GM23248 (cell line): ENCODE measurements around the gene STRA8.

Experiments used
- EZH2 ChIP-seq: fragments of 200-600 bp; sonication (generic); IDR thresholded peaks from 2 replicates; pipeline ENCODE4 v1.6.1; 2018; ENCODE audit warnings: antibody characterized with exemption, mild to moderate bottlenecking; ENCODE audit not compliant: insufficient read depth, poor library complexity, severe bottlenecking
- EZH2phosphoT487 ChIP-seq: fragments of 200-600 bp; sonication (generic); IDR thresholded peaks from 2 replicates; pipeline ENCODE4 v1.6.1; 2018; ENCODE audit warnings: antibody characterized with exemption, moderate library complexity, mild to moderate bottlenecking, low read depth; ENCODE audit not compliant: insufficient read depth

DNA sequence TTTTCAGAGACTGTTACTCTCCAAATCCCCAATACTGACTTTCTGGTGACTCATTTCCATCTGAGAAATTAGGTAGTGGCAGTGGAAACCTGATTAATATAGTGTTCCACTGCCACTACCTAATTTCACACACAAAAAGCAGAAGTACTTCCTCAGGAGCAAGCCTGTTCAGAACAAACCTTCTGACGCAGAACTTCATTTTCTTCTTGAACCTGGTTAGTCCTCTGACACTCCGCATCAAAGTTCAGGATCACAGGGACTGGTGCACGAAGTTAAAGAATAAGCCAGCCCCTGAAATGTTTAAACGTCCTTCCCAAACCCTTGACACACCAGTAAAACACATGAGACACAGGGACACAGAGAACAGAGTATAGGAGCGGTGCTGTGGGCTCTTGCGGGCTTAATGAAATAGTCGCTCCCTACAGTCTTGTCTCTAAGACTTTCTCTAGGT, 26.7 kb upstream of the STRA8 start:
- TF ChIP-seq EZH2 (no peak), EZH2phosphoT487 (no peak)
